Measurements from ENCODE around the gene MYCBP.

- TF ChIP-seq YY1 (IDR thresholded peaks at IDR 0.05; ENCODE audit: insufficient read depth, insufficient read length) (no peak), ZNF274 (IDR thresholded peaks at IDR 0.05; ENCODE audit: low read depth, low read length) (no peak)
Observed at GRCh38 chr1:38915352-38915948, 42.3 kb upstream of the MYCBP start.
